Endothelial cell of umbilical vein (primary cell): ENCODE results near the gene HEATR5A. TPM values are rescaled to one million over a fixed set of nuclear protein-coding genes. Genes with fewer than 3 reads are reported as not detected.

ENCODE experiments used
- BruUV-seq: library from RNA; stranded (reverse); fragments of 400-500 nt; replicated peaks from 2 replicates; lab custom pipeline; 2021; lab: Mats Ljungman, UMichigan
- CTCF ChIA-PET: fragments of 300-600, 350-600 bp; sonication (Branson Sonifier 250); formaldehyde crosslinking; loops from one replicate; lab custom pipeline; 2021; ENCODE audit warnings: antibody characterized with exemption, inconsistent platforms; lab: Charles Lee
- POLR2A ChIA-PET: fragments of 300-600, 350-600 bp; sonication (Branson Sonifier 250); formaldehyde crosslinking; loops from one replicate; lab custom pipeline; 2021; ENCODE audit warnings: antibody characterized with exemption, inconsistent platforms; lab: Charles Lee
- DNase-seq: peaks from one replicate; pipeline ENCODE4 v3.0.0-alpha.2; 2011; ENCODE audit warnings: low read depth, low spot score
- FAIRE-seq: peaks from 2 replicates; lab custom pipeline; 2011; peaks lifted over from hg19 to GRCh38; lab: Jason Lieb, UNC
- H2AFZ ChIP-seq: 2 replicates; pipeline ENCODE4 v1.6.0; 2012; ENCODE audit warnings: low read depth, low read length, control low read depth, inconsistent platforms
- H3K27ac ChIP-seq: 2 replicates; pipeline ENCODE4 v1.5.1; 2011; ENCODE audit warnings: low read depth, mild to moderate bottlenecking, control low read depth, low read length, moderate library complexity; ENCODE audit not compliant: insufficient read depth
- H3K27me3 ChIP-seq, 2 experiments: 2 replicates each; pipeline versions ENCODE4 v1.6.0 to v1.6.1; 2011; ENCODE audit warnings: low read length in 2 of 2, mixed read lengths in 1 of 2; ENCODE audit not compliant: control insufficient read depth in 2 of 2, insufficient read depth in 2 of 2
- H3K36me3 ChIP-seq, 2 experiments: 2 replicates in 1 of 2; 3 replicates in 1 of 2; pipeline ENCODE4 v1.5.1; 2011; ENCODE audit warnings: low read length in 2 of 2, mild to moderate bottlenecking in 1 of 2, moderate library complexity in 1 of 2; ENCODE audit not compliant: control insufficient read depth in 2 of 2, insufficient read depth in 2 of 2; ENCODE audit errors: extremely low read depth in 1 of 2
- H3K4me1 ChIP-seq: 3 replicates; pipeline ENCODE4 v1.5.1; 2011; ENCODE audit warnings: mild to moderate bottlenecking, low read length; ENCODE audit not compliant: control insufficient read depth, insufficient read depth; ENCODE audit errors: extremely low read depth
- H3K4me2 ChIP-seq: 2 replicates; pipeline ENCODE4 v1.6.1; 2011; ENCODE audit warnings: low read length, control low read depth, mixed read lengths; ENCODE audit not compliant: insufficient read depth
- H3K4me3 ChIP-seq, 3 experiments: fragments of 200-600 bp in 1 of 3; sonication (generic), shearing (Covaris generic) in 1 of 3; replicated peaks in 1 of 3; 2 replicates each; pipeline ENCODE4 v1.5.1; 2011 to 2016; ENCODE audit warnings: control low read depth in 3 of 3, low read length in 3 of 3, mild to moderate bottlenecking in 2 of 3, inconsistent platforms in 1 of 3, low read depth in 1 of 3, moderate library complexity in 1 of 3; ENCODE audit not compliant: insufficient read depth in 1 of 3
- H3K79me2 ChIP-seq: 2 replicates; pipeline ENCODE4 v1.6.0; 2012; ENCODE audit warnings: low read length, inconsistent platforms; ENCODE audit not compliant: control insufficient read depth, insufficient read depth
- H3K9ac ChIP-seq: replicated peaks from 2 replicates; pipeline ENCODE3; 2011; ENCODE audit warnings: low read length, control low read depth; ENCODE audit not compliant: insufficient read depth; ENCODE audit errors: extremely low read depth
- H3K9me1 ChIP-seq: replicated peaks from 3 replicates; pipeline ENCODE4 v1.6.0; 2011; ENCODE audit warnings: mild to moderate bottlenecking, low read length; ENCODE audit not compliant: control insufficient read depth, insufficient read depth; ENCODE audit errors: extremely low read depth
- H3K9me3 ChIP-seq: replicated peaks from 2 replicates; pipeline ENCODE4 v1.5.1; 2012; ENCODE audit warnings: low read length, inconsistent platforms; ENCODE audit not compliant: control insufficient read depth, insufficient read depth
- H4K20me1 ChIP-seq: replicated peaks from 2 replicates; pipeline ENCODE3; 2011; ENCODE audit warnings: mild to moderate bottlenecking, low read length; ENCODE audit not compliant: control insufficient read depth, insufficient read depth; ENCODE audit errors: extremely low read depth
- EZH2 ChIP-seq: IDR thresholded peaks from 2 replicates; pipeline ENCODE4 v1.6.1; 2012; ENCODE audit warnings: borderline replicate concordance, low read depth, mild to moderate bottlenecking, moderate library complexity, low read length, inconsistent platforms; ENCODE audit not compliant: severe bottlenecking
- FOS ChIP-seq: IDR thresholded peaks from 2 replicates; pipeline ENCODE4 v1.6.1; 2011; ENCODE audit warnings: mild to moderate bottlenecking, low read length, moderate library complexity, borderline replicate concordance; ENCODE audit not compliant: insufficient read depth
- GATA2 ChIP-seq: IDR thresholded peaks from 2 replicates; pipeline ENCODE4 v1.7.0; 2011; ENCODE audit warnings: low read depth, mild to moderate bottlenecking, moderate library complexity, mixed read lengths, low read length; ENCODE audit not compliant: insufficient read length, insufficient read depth
- JUN ChIP-seq: IDR thresholded peaks from 2 replicates; pipeline ENCODE4 v1.6.1; 2011; ENCODE audit warnings: borderline replicate concordance, low read depth; ENCODE audit not compliant: insufficient read length, insufficient read depth
- MAX ChIP-seq: IDR thresholded peaks from 2 replicates; pipeline ENCODE4 v1.6.1; 2011; ENCODE audit not compliant: insufficient read depth, insufficient read length
- MYC ChIP-seq: IDR thresholded peaks from one replicate; pipeline ENCODE4 v1.6.1; 2011; ENCODE audit warnings: mild to moderate bottlenecking, low read depth, low read length
- POLR2A ChIP-seq: IDR thresholded peaks from 2 replicates; pipeline ENCODE4 v1.6.1; 2012; ENCODE audit warnings: low read depth, mild to moderate bottlenecking, control low read depth, low read length
- POLR2AphosphoS5 ChIP-seq: IDR thresholded peaks from 2 replicates; pipeline ENCODE4 v1.6.1; 2012; ENCODE audit warnings: low read depth, mild to moderate bottlenecking, control low read depth, low read length, moderate library complexity; ENCODE audit not compliant: insufficient read depth
- dilution Hi-C: fragments of 300-500 bp; cut with MboI; formaldehyde crosslinking; loops from one replicate; pipeline ENCODE4 v1.15.0; 2019; ENCODE audit warnings: low sequenced_read_pairs; ENCODE audit not compliant: extremely low pct_ligation_motif_present
- intact Hi-C: fragments of 100-400 bp; cut with micrococcal nuclease; formaldehyde crosslinking; loops from one replicate; pipeline ENCODE4 v1.10.0; 2022
- polyA plus RNA-seq, 4 experiments: library from polyadenylated mRNA; depleted of rRNA in 3 of 4; stranded (reverse) in 3 of 4; unstranded in 1 of 4; fragments of >200 nt; gene quantifications; 2 replicates each; pipeline versions ENCODE4 v1.2.1 to v1.2.3, GENCODE V29; 2011 to 2012; ENCODE audit warnings: missing spikeins in 1 of 4
- total RNA-seq: library from RNA; stranded (reverse); gene quantifications from 2 replicates; pipeline ENCODE4 v1.2.3, GENCODE V29; 2021
- TF ChIP-seq, protein P1 (sequence below), 2 donors: IDR thresholded peaks; 1 replicate in 1 of 2; 2 replicates in 1 of 2; pipeline ENCODE4 v1.5.1; 2011; ENCODE audit warnings: low read length in 2 of 2, mild to moderate bottlenecking in 2 of 2, moderate library complexity in 2 of 2, control low read depth in 1 of 2, inconsistent platforms in 1 of 2, low read depth in 1 of 2; ENCODE audit not compliant: insufficient read depth in 1 of 2; ENCODE audit errors: extremely low read depth in 1 of 2

The HEATR5A gene
- total and polyA plus RNA-seq, 2 donors (not counting 3 experiments of a cell fraction or from before 2014, with no cell fraction given), result 12.6 to 45.3 TPM

- peak; percentile 49 for DNase-seq
- BruUV-seq, result TSS peak; percentile 63
- FAIRE-seq, result peak; percentile 77
- TF ChIP-seq POLR2AphosphoS5, result no peak
- no peak for TF ChIP-seq MAX
- TF ChIP-seq FOS, result peak; percentile 36
- no peak for TF ChIP-seq EZH2
- intact Hi-C loops, result no loop called here
- Histone ChIP-seq H3K4me3 (no peak overlapping the region), H3K4me2 (peak overlapping the region; percentile 58), H3K79me2 (no peaks in the 10 kb centered on the region), H3K4me1 (peaks cover 16% of the 10 kb centered on the region), H3K9me3 (no peaks in the 10 kb centered on the region), H3K27me3 (no peaks in the 10 kb centered on the region), H3K36me3 (no peaks in the 10 kb centered on the region), H4K20me1 (no peaks in the 10 kb centered on the region), H3K9ac (peak overlapping the region; percentile 53), H2AFZ (peak overlapping the region; percentile 66), H3K27ac (peak overlapping the region; percentile 83), H3K9me1 (no peaks in the 10 kb centered on the region)
- ChIA-PET CTCF (interaction anchor here (1.6 to 2.7 kb wide), 3 partner anchors 10 to 76 kb away, joined by 4 to 15 read pairs (median 5); partner anchors contain the start of gene HECTD1), POLR2A (no interaction called here)
- dilution Hi-C loops, result no loop called here
These were observed 136.6 kb downstream of the HEATR5A start for GRCh38 chr14:31283578-31284252.

- Histone ChIP-seq H3K36me3 (no peaks in the 10 kb centered on the region), H3K9me1 (no peaks in the 10 kb centered on the region), H3K9me3 (no peaks in the 10 kb centered on the region), H3K4me3 (no peak overlapping the region), H3K4me2 (peak overlapping the region; percentile 58), H3K79me2 (no peaks in the 10 kb centered on the region), H3K9ac (no peak overlapping the region), H3K27me3 (no peaks in the 10 kb centered on the region), H2AFZ (no peak overlapping the region), H3K27ac (peak overlapping the region; percentile 60), H4K20me1 (no peaks in the 10 kb centered on the region), H3K4me1 (peaks cover 16% of the 10 kb centered on the region)
- TF ChIP-seq GATA2 (no peak), FOS (no peak), POLR2AphosphoS5 (no peak), POLR2A (no peak), MAX (no peak), EZH2 (no peak), MYC (no peak), JUN (no peak)
- TF ChIP-seq, protein P1, sequence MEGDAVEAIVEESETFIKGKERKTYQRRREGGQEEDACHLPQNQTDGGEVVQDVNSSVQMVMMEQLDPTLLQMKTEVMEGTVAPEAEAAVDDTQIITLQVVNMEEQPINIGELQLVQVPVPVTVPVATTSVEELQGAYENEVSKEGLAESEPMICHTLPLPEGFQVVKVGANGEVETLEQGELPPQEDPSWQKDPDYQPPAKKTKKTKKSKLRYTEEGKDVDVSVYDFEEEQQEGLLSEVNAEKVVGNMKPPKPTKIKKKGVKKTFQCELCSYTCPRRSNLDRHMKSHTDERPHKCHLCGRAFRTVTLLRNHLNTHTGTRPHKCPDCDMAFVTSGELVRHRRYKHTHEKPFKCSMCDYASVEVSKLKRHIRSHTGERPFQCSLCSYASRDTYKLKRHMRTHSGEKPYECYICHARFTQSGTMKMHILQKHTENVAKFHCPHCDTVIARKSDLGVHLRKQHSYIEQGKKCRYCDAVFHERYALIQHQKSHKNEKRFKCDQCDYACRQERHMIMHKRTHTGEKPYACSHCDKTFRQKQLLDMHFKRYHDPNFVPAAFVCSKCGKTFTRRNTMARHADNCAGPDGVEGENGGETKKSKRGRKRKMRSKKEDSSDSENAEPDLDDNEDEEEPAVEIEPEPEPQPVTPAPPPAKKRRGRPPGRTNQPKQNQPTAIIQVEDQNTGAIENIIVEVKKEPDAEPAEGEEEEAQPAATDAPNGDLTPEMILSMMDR (IDR thresholded peaks at IDR 0.05; ENCODE audit: extremely low read depth in 1 of 2, insufficient read depth in 1 of 2, low read depth in 1 of 2, low read length in 2 of 2), result no peak
- ChIA-PET CTCF (interaction anchor here (1.9 to 2.7 kb wide), 2 partner anchors 10 to 20 kb away, joined by 4 to 15 read pairs; no protein-coding TSS in a partner anchor), POLR2A (no interaction called here)
- no TSS peak for BruUV-seq
- dilution Hi-C loops, result no loop called here
- no peak for DNase-seq
- intact Hi-C loops, result no loop called here
- FAIRE-seq, result no peak
These were observed 137.2 kb downstream of the HEATR5A start for GRCh38 chr14:31283153-31283552.
